Neuron (in vitro differentiated cells): ENCODE results near the gene ROR1.

Experiments
- H2AFZ ChIP-seq: one replicate; pipeline ENCODE4 v1.6.1; 2013; ENCODE audit warnings: low read depth, mild to moderate bottlenecking, inconsistent platforms, low read length, moderate library complexity
- H3K27me3 ChIP-seq: one replicate; pipeline ENCODE4 v1.6.1; 2013; ENCODE audit warnings: low read length; ENCODE audit not compliant: insufficient read depth
- H3K36me3 ChIP-seq: one replicate; pipeline ENCODE4 v1.6.1; 2013; ENCODE audit warnings: low read length; ENCODE audit not compliant: insufficient read depth
- H3K4me1 ChIP-seq: one replicate; pipeline ENCODE4 v1.6.1; 2013; ENCODE audit warnings: low read length; ENCODE audit not compliant: insufficient read depth
- H3K4me3 ChIP-seq: 2 replicates; pipeline ENCODE4 v1.5.1; 2013; ENCODE audit warnings: mild to moderate bottlenecking, low read length, moderate library complexity
- H3K9me3 ChIP-seq: one replicate; pipeline ENCODE4 v1.6.1; 2013; ENCODE audit warnings: low read length

Gene ROR1

GRCh38 chr1:64228167-64228957, 454.5 kb downstream of the ROR1 start:
- no peaks in the 10 kb centered on the region for H3K9me3 ChIP-seq
- H3K36me3 ChIP-seq = no peaks in the 10 kb centered on the region
- H3K4me3 ChIP-seq = no peak overlapping the region
- H2AFZ ChIP-seq = no peak overlapping the region
- no peaks in the 10 kb centered on the region for H3K4me1 ChIP-seq
- peaks cover 6% of the 10 kb centered on the region for H3K27me3 ChIP-seq

GRCh38 chr1:64229307-64229706, 455.5 kb downstream of the ROR1 start:
- Histone ChIP-seq H3K4me1 (no peaks in the 10 kb centered on the region), H3K4me3 (no peak overlapping the region), H3K27me3 (peaks cover 6% of the 10 kb centered on the region), H2AFZ (no peak overlapping the region), H3K9me3 (no peaks in the 10 kb centered on the region), H3K36me3 (no peaks in the 10 kb centered on the region)
